ENCODE measurements around the gene MIPOL1.
"Not testable (repeated sequence)": the region's sequence is repeated elsewhere in the genome, so short reads cannot be mapped to it uniquely, and the experiment has no call there.

DNA sequence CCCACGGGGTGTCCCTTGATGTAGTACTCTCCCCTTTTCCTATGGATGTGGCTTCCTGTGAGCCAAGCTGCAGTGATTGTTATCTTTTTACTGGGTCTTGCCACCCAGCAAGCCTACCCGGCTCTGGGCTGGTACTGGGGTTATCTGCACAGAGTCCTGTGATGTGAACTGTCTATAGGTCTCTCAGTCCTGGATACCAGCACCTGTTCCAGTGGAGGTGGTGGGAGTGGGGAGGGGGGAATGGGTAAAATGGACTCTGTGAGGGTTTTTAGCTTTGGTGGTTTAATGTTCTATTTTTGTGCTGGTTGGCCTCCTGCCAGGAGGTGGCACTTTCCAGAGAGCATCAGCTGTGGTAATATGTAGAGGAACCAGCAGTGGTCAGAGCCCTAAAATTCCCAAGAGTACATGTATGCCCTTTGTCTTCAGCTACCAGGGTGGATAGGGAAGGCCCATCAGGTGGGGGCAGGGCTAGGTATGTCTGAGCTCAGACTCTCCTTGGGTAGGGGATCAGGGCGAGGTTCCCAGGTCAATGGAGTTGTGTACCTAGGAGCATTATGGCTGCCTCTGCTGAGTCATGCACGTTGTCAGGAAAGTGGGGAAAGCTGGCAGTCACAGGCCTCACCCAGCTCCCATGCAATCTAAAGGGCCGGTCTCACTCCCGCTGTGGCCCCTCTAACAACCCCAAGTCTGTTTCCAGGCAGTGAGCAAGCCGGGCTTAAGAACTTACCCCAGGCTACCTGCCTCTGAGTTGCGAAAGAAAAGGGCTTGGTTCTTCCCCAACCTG, 199.6 kb downstream of the MIPOL1 start:
- not testable (repeated sequence) for TF ChIP-seq CHD4 (IDR thresholded peaks at IDR 0.05; ENCODE audit: borderline replicate concordance, low read length); MAFF (IDR thresholded peaks at IDR 0.05; ENCODE audit: low read depth, low read length); CBX2 (IDR thresholded peaks at IDR 0.05; ENCODE audit: low read depth, low read length); CBX2 (CRISPR knock-in tag; IDR thresholded peaks at IDR 0.05; ENCODE audit: low read depth); ZNF878 (CRISPR knock-in tag; IDR thresholded peaks at IDR 0.05); ZNF670 (CRISPR knock-in tag; IDR thresholded peaks at IDR 0.05; ENCODE audit: borderline replicate concordance); HOXA7 (CRISPR knock-in tag; IDR thresholded peaks at IDR 0.05); SMAD3 (CRISPR knock-in tag; IDR thresholded peaks at IDR 0.05); HDAC2 (CRISPR knock-in tag; IDR thresholded peaks at IDR 0.05); ATAD3A (CRISPR knock-in tag; IDR thresholded peaks at IDR 0.05); POLR2A (IDR thresholded peaks at IDR 0.05; ENCODE audit: insufficient read depth in 1 of 2, low read depth in 2 of 2, low read length in 2 of 2)
- TF ChIP-seq, protein P1, sequence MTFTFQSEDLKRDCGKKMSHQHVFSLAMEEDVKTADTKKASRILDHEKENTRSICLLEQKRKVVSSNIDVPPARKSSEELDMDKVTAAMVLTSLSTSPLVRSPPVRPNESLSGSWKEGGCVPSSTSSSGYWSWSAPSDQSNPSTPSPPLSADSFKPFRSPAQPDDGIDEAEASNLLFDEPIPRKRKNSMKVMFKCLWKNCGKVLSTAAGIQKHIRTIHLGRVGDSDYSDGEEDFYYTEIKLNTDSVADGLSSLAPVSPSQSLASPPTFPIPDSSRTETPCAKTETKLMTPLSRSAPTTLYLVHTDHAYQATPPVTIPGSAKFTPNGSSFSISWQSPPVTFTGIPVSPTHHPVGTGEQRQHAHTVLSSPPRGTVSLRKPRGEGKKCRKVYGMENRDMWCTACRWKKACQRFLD (CRISPR knock-in tag; IDR thresholded peaks at IDR 0.05; ENCODE audit: borderline replicate concordance) = not testable (repeated sequence)
- TF ChIP-seq, protein P2, sequence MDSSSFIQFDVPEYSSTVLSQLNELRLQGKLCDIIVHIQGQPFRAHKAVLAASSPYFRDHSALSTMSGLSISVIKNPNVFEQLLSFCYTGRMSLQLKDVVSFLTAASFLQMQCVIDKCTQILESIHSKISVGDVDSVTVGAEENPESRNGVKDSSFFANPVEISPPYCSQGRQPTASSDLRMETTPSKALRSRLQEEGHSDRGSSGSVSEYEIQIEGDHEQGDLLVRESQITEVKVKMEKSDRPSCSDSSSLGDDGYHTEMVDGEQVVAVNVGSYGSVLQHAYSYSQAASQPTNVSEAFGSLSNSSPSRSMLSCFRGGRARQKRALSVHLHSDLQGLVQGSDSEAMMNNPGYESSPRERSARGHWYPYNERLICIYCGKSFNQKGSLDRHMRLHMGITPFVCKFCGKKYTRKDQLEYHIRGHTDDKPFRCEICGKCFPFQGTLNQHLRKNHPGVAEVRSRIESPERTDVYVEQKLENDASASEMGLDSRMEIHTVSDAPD (CRISPR knock-in tag; IDR thresholded peaks at IDR 0.05) = not testable (repeated sequence)
- TF ChIP-seq, protein P3, sequence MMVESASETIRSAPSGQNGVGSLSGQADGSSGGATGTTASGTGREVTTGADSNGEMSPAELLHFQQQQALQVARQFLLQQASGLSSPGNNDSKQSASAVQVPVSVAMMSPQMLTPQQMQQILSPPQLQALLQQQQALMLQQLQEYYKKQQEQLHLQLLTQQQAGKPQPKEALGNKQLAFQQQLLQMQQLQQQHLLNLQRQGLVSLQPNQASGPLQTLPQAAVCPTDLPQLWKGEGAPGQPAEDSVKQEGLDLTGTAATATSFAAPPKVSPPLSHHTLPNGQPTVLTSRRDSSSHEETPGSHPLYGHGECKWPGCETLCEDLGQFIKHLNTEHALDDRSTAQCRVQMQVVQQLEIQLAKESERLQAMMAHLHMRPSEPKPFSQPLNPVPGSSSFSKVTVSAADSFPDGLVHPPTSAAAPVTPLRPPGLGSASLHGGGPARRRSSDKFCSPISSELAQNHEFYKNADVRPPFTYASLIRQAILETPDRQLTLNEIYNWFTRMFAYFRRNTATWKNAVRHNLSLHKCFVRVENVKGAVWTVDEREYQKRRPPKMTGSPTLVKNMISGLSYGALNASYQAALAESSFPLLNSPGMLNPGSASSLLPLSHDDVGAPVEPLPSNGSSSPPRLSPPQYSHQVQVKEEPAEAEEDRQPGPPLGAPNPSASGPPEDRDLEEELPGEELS (CRISPR knock-in tag; IDR thresholded peaks at IDR 0.05) = not testable (repeated sequence)
- TF ChIP-seq, protein P4, sequence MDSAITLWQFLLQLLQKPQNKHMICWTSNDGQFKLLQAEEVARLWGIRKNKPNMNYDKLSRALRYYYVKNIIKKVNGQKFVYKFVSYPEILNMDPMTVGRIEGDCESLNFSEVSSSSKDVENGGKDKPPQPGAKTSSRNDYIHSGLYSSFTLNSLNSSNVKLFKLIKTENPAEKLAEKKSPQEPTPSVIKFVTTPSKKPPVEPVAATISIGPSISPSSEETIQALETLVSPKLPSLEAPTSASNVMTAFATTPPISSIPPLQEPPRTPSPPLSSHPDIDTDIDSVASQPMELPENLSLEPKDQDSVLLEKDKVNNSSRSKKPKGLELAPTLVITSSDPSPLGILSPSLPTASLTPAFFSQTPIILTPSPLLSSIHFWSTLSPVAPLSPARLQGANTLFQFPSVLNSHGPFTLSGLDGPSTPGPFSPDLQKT (CRISPR knock-in tag; IDR thresholded peaks at IDR 0.05; ENCODE audit: borderline replicate concordance) = not testable (repeated sequence)
